ENCODE measurements around the gene CSK. TPM values are rescaled to one million over a fixed set of nuclear protein-coding genes. Genes with fewer than 3 reads are reported as not detected.
A peak's percentile ranks its signal among the peaks of the same experiment; 100 is the strongest.

CSK gene
- total RNA-seq, 2 experiments from 2014 or later: 112 to 355 TPM

GRCh38 chr15:74845208-74845568, 63.3 kb downstream of the CSK start:
- Histone ChIP-seq H3K9me2 (ENCODE audit: insufficient read depth, low read length) (no peaks in the 10 kb centered on the region), H3K9me3 (ENCODE audit: low read length) (no peaks in the 10 kb centered on the region), H2AFZ (ENCODE audit: low read length) (no peak overlapping the region), H3K4me2 (ENCODE audit: low read length) (no peak overlapping the region), H3K4me3 (ENCODE audit: low read depth, low read length, poor library complexity, severe bottlenecking) (no peak overlapping the region), H3K4me1 (ENCODE audit: insufficient read depth, low read length, poor library complexity, severe bottlenecking) (peaks cover 35% of the 10 kb centered on the region), H3K36me3 (ENCODE audit: insufficient read depth, low read length) (peaks cover 27% of the 10 kb centered on the region), H4K20me1 (ENCODE audit: insufficient read depth, low read length) (no peaks in the 10 kb centered on the region), H3K27ac (ENCODE audit: low read depth, low read length, poor library complexity, severe bottlenecking) (peak overlapping the region; percentile 27), H3K79me2 (ENCODE audit: insufficient read depth, low read depth, low read length) (no peaks in the 10 kb centered on the region)
- BruUV-seq (replicated peaks): no TSS peak
- intact Hi-C loops (cut with micrococcal nuclease; ENCODE audit: unreplicated experiment): no loop called here
- ChIA-PET POLR2A (interaction anchor here (0.7 to 1.0 kb wide), 2 partner anchors 25 to 30 kb away, joined by 3 read pairs; no protein-coding TSS in a partner anchor), CTCF (ENCODE audit: unreplicated experiment) (interaction anchor here (0.6 kb wide), 1 partner anchor 51 kb away, joined by 3 read pairs; no protein-coding TSS in a partner anchor)
- DNase-seq (ENCODE audit: low spot score): no peak
- no peak for TF ChIP-seq EZH2phosphoT487 (IDR thresholded peaks at IDR 0.05; ENCODE audit: borderline replicate concordance, low read depth, low read length)
- no peak for TF ChIP-seq CTCF (conservative IDR thresholded peaks at IDR 0.05; ENCODE audit: low read length)

DNA sequence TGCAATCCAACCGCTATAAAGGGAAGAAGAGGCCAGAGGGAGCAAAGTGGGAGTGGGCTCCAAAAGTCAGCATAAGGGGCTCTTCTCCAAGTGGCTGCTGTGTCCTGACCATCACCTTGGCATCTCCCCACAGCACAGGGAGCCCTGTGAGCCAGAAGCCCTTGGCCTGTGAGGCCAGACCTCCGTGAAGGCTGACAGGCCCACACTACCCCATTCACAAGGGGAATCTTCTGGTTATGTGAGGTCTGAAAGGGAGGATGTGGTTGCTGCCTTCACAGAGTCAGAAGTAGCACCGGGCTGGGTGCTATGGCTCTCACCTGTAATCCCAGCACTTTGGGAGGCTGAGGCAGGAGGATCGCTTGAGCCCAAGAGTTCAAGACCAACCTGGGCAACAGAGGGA, 63.7 kb downstream of the CSK start:
- intact Hi-C loops (cut with micrococcal nuclease; ENCODE audit: unreplicated experiment): no loop called here
- Histone ChIP-seq H3K27ac (ENCODE audit: low read depth, low read length, poor library complexity, severe bottlenecking) (peak overlapping the region; percentile 27), H2AFZ (ENCODE audit: low read length) (no peak overlapping the region), H3K36me3 (ENCODE audit: insufficient read depth, low read length) (peaks cover 31% of the 10 kb centered on the region), H3K4me1 (ENCODE audit: insufficient read depth, low read length, poor library complexity, severe bottlenecking) (peaks cover 35% of the 10 kb centered on the region), H3K4me3 (ENCODE audit: low read depth, low read length, poor library complexity, severe bottlenecking) (no peak overlapping the region), H3K9me2 (ENCODE audit: insufficient read depth, low read length) (no peaks in the 10 kb centered on the region), H3K4me2 (ENCODE audit: low read length) (no peak overlapping the region), H3K79me2 (ENCODE audit: insufficient read depth, low read depth, low read length) (no peaks in the 10 kb centered on the region), H3K9me3 (ENCODE audit: low read length) (no peaks in the 10 kb centered on the region), H4K20me1 (ENCODE audit: insufficient read depth, low read length) (no peaks in the 10 kb centered on the region)
- no TSS peak for BruUV-seq (replicated peaks)
- no peak for DNase-seq (ENCODE audit: low spot score)
- TF ChIP-seq EZH2phosphoT487 (IDR thresholded peaks at IDR 0.05; ENCODE audit: borderline replicate concordance, low read depth, low read length) (no peak), CTCF (conservative IDR thresholded peaks at IDR 0.05; ENCODE audit: low read length) (no peak)
- CTCF ChIA-PET (ENCODE audit: unreplicated experiment): no interaction called here
- POLR2A ChIA-PET: no interaction called here

DNA sequence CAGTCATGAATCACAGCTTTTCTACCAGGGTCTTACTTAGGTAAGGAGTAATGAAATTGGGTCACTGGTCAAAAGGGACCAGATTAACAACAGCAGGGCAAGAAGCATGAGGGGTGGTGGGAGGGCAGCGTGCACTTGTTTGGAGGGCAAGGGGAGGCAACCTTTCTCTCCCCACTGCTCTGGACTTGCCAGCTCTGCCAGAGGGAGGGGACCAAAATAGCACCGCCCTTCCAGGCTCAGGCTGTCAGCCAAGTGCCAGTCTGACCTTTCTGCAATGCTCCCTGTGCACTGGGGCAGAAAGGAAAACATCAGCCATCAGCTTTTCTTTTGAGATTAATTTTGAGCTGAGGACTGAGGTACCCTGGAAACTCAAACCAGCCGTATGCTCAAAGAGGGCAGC, 65.6 kb downstream of the CSK start:
- peaks cover 19% of the 10 kb centered on the region for H3K4me1 ChIP-seq (ENCODE audit: insufficient read depth, low read length, poor library complexity, severe bottlenecking)
- peaks cover 50% of the 10 kb centered on the region for H3K36me3 ChIP-seq (ENCODE audit: insufficient read depth, low read length)
- no peaks in the 10 kb centered on the region for H4K20me1 ChIP-seq (ENCODE audit: insufficient read depth, low read length)
- ChIA-PET POLR2A (interaction anchor here (1.5 kb wide), 1 partner anchor 12 kb away, joined by 3 read pairs; no protein-coding TSS in a partner anchor), CTCF (ENCODE audit: unreplicated experiment) (no interaction called here)
- H3K9me3 ChIP-seq (ENCODE audit: low read length): no peaks in the 10 kb centered on the region
- intact Hi-C loops (cut with micrococcal nuclease; ENCODE audit: unreplicated experiment): no loop called here
- H2AFZ ChIP-seq (ENCODE audit: low read length): no peak overlapping the region
- no TSS peak for BruUV-seq (replicated peaks)
- no peak for DNase-seq (ENCODE audit: low spot score)
- no peaks in the 10 kb centered on the region for H3K79me2 ChIP-seq (ENCODE audit: insufficient read depth, low read depth, low read length)
- H3K9me2 ChIP-seq (ENCODE audit: insufficient read depth, low read length): no peaks in the 10 kb centered on the region
- H3K27ac ChIP-seq (ENCODE audit: low read depth, low read length, poor library complexity, severe bottlenecking): no peak overlapping the region
- H3K4me3 ChIP-seq (ENCODE audit: low read depth, low read length, poor library complexity, severe bottlenecking): no peak overlapping the region
- no peak for TF ChIP-seq CTCF (conservative IDR thresholded peaks at IDR 0.05; ENCODE audit: low read length)
- TF ChIP-seq EZH2phosphoT487 (IDR thresholded peaks at IDR 0.05; ENCODE audit: borderline replicate concordance, low read depth, low read length): no peak
- H3K4me2 ChIP-seq (ENCODE audit: low read length): no peak overlapping the region

Data from OCI-LY7 (cell line).